Urothelium cell line (cell line): Measurements from ENCODE around the gene TMEM273.
A peak's percentile ranks its signal among the peaks of the same experiment; 100 is the strongest.

ENCODE experiments used
- DNase-seq: peaks from one replicate; pipeline ENCODE4 v3.0.0; 2011; ENCODE audit warnings: low spot score, mixed read lengths
- FAIRE-seq: peaks from 2 replicates; lab custom pipeline; 2011; peaks lifted over from hg19 to GRCh38; lab: Jason Lieb, UNC

The TMEM273 gene

DNA sequence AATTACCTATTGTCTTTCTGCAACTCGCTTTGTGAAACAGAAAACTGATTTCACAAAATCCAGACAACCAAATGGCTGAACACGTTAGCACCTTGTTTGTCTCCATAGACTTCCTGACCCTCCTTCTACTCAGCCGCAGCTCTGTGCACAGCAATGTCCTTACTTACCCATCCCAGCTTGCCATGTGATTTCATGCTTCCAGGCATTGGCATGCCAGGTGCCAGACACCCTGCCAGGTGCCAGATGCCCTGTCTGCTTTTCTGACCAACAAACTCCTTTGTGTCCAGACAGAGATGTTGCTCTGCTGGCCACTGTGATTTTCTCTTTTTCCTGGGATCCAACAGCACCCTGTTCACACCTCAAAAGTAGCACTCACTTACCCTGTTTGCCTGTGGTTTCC lies 38.3 kb downstream of the TMEM273 start:
- FAIRE-seq (no peak), DNase-seq (no peak)

DNA sequence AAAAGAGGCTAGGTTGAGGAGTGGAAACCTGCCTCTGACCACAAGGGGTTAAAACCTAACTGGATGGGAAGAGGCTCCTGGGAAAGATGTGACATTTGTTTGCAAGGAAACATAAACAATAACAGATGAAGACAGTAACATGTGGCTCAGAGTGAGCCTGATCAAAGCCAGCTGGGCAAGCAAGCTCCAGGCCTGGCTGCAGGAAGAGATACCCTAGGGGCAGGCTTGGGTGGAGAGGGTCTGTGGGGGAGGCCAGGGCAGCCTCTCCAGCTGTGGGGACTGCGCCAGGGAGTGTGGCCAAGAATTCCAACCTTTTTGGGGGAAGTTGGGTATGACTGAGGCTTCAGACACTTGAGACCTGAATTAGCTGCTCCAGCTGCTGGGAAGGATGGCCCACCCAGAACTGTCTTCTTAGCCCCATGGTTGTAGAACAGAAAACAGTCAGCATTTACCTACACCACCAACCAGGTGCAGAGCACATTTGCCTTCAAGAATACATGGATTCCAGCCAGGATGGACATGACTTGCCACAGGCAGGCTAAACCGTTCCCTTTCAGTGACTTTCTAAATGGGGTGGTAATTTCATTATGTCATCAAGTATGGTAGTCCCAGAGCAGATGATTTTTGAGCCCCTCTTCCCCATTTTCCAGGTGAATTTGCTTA lies 44.0 kb downstream of the TMEM273 start:
- FAIRE-seq (no peak), DNase-seq (no peak)

GRCh38 chr10:49143249-49143648 lies 44.9 kb downstream of the TMEM273 start:
- FAIRE-seq (no peak), DNase-seq (no peak)

DNA sequence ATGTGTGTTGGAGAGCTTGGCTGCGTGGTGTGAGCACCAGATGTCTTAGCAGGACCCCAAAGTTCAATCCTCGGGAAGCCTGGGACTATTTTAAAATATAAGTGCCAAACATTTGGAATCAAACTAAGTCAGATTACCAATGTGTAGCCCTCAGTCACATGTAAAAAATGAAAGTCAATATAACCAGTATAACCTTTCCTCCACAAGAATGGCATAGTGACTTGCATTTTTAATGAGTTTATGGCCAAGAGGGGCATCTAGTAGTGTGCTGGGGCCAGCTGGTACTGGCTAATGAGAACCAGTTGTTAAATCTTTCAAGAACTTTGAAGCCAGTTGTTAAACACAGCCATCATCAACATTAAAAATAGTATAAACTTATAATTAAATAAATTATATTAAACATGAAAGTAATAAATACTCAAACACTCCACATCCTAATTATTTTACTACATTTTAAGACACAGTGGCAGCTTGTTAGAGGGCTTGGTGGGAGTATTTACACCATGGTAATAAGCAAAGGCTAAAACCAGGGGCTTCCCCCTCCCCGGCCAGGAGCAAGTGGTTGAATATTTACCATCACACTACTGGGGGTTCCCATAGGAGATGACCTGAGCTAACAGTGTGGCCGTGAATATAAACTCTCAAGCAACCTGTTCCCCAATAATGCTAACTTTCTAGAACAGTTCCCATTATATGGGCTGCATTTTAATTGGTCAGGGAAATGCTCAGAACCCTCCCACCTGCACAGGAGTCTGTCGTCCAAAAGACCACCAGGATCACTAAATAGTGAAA lies 46.5 kb downstream of the TMEM273 start:
- no peak for DNase-seq
- FAIRE-seq: no peak

- FAIRE-seq (peak; percentile 90), DNase-seq (no peak)
Measured at GRCh38 chr10:49140304-49141177, 47.6 kb downstream of the TMEM273 start.

- FAIRE-seq: no peak
- peak; percentile 81 for DNase-seq
Measured at GRCh38 chr10:49139846-49140195, 48.4 kb downstream of the TMEM273 start.

- FAIRE-seq: no peak
- no peak for DNase-seq
Measured at GRCh38 chr10:49139028-49139845, 49.0 kb downstream of the TMEM273 start.

- FAIRE-seq (no peak), DNase-seq (no peak)
Measured at GRCh38 chr10:49138361-49138891, 49.8 kb downstream of the TMEM273 start.

- no peak for FAIRE-seq
- no peak for DNase-seq
Measured at GRCh38 chr10:49136525-49136924, 51.7 kb downstream of the TMEM273 start.

DNA sequence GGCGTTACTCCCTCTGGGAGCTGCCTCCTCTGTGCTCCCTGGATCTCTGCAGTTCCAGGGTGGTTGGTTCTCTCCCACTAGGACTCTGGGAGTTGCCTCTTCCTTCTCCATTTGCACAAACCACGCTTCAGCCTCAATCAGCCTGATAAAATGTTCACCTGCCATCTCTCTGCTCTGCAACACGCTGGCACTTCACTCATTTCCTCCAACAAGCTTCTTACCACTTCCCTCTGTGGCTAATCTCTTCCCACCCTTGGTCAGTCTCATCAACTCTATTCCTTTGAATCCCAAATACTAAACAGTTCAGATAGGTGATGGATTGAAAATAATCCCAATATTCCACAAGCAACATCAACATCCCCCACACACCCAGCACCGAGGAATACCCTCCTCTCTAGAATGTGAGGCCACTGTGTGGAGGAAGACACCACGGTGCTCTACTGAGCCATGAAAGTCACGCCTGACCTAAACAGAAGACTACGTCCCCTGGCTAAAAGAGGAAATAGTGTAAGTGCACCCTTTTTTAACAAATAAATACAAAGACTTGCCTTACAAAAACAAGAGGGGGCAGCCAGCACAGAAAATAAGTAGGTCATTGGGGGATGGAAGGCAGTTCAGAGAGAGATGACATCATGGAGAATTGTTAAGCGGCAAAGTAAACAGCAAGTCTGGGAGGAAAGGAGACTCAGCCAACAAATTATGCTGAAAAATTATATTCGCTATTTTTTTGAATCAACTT lies 52.4 kb downstream of the TMEM273 start:
- DNase-seq (no peak), FAIRE-seq (no peak)

GRCh38 chr10:49134327-49134726 lies 53.9 kb downstream of the TMEM273 start:
- FAIRE-seq: no peak
- DNase-seq: no peak

GRCh38 chr10:49133706-49134248 lies 54.4 kb downstream of the TMEM273 start, which contains the start of gene FAM170B:
TSS of gene FAM170B (minus strand) at chr10:49134021. CDS start at chr10:49133918, 103 bp downstream.
- DNase-seq: no peak
- FAIRE-seq: no peak

DNA sequence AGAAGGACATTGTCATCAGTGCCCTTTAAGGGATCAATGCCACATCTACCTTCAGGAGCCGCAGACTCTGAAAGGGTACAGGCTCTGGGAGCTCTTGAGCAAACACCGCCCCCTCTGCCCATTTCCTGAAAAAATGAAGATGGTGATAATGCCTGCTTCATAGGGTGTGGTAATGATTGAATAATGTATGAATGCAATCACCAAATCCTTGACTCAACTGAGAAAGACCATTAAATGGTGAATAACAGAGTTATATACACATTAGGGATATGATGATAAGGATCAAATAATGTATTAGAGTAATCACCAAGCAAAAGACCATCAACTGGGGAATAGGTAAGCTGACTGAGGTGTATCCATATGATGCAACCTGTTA lies 55.8 kb downstream of the TMEM273 start:
- DNase-seq (no peak), FAIRE-seq (no peak)

- no peak for DNase-seq
Measured at GRCh38 chr10:49131507-49132361, 56.5 kb downstream of the TMEM273 start.

DNA sequence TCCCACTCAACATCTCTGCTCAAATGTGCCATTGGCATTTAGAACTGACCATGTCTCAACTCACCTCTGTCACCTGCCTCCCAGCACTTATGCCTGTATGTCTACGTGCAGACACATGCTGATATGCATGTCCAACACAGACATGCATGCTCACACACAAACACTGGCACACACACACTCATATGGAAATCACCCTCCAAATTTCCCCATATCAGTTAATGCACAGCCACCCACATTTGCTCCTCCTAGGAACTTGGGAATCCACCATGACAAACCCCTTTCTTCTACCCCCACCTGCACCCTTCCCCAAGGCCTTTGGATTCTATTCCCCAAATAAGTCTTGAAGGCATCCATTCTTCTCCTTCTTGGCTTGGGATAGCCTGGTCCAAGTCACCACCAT lies 58.8 kb downstream of the TMEM273 start:
- FAIRE-seq (no peak), DNase-seq (no peak)

More at GRCh38 chr10:49131507-49132361, 56.5 kb downstream of the TMEM273 start:
- no peak for FAIRE-seq

DNA sequence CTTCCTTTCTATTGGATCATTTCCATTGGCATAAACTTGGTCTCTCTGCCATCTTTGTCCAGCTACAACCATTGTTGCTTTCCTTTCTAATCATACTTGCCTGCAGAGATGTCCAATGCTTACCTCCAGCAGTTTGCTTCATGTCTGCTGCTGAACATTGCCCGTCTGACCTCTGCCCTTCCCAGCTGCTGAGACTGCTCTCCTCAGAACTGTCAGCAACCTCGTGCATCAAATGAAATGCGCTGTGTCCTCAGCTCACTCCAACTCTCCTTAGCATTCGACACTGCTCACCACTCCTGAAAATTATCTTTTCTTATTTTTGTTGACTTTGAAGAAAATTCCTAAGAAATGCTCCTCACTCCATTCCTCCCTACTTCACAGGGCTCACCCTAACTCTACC lies 59.3 kb downstream of the TMEM273 start:
- no peak for DNase-seq
- no peak for FAIRE-seq

DNA sequence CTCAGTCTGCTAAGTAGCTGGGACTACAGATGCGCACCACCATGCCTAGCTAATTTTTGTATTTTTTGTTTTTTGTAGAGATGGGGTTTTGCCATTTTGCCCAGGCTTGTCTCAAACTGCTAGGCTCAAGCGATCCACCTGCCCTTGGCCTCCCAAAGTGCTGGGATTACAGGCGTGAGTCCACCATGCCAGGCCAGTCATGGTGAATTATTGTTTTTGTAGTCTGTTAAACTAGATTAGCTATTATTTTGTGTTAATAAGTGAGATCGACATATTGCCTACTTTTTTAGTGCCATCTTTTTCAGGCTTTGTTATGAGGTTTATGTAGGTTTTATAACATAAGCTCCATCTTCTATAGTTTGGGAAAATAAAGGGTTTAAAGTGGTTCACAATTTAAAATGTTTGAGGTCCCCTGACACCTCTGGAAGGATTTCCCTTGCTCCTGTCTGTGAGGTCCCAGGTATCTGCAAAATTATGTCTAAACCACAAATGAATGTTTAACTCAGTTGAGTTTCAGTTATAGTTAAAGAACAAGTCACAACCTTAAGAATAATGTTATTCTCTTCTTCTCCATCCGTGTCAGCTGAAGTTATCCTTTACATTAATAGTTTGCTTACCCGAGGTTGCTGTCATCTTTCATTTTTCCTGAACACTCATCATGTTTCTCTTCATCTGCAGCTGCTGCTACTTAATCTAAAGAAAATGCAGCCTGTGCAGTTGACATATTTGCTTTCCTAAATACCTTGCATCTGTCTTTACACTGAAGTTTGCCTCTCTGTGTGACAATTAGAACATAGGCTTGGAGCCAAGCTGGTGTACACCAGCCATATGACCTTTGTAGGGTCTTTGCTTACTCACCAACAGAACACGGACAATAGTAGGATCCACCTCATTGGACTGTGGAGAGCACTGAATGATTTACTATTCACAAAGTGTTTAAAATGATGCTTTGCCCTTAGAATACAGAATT lies 63.9 kb downstream of the TMEM273 start:
- DNase-seq (no peak), FAIRE-seq (no peak)
